ENCODE measurements around the gene CCNQ.

CCNQ gene

DNA sequence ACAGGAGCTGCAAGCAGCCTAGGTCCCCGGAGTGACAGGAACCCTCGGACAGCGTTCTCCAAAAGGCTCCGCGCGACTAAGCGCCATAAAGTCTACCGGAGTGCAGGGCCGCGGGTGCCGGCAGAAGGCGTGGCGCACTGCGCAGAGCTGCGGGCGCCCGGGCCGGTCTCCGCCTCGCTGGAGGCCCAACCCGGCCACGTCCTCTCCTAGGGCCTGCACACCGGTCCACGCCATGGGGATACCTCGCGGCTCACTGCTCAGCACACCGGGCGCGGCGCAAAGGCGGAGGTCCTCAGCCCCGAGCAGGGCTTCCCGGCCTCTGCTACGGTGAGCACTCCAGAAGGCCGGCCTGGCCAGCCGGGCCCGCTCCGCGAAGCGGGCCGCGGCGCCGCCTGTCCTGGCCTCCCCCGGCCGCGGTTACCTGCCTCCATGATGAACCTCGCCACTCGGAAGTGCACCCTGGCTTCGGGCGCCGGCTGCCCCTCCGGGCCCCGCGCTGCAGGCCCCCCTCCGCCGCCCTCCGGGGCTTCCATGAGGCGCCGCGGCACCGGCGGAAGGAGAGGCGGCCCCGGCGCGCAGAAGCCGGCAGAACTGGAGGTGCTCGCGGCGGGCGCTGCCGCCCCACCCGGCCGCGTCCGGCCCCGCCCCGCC lies at the start of gene CCNQ:
Gene CCNQ, minus strand, starts transcription at position 599 of the 651 bp plus-strand sequence. Its CDS starts 66 bp downstream, at position 533.
- DNase-seq (ENCODE audit: low read depth): no peak

DNA sequence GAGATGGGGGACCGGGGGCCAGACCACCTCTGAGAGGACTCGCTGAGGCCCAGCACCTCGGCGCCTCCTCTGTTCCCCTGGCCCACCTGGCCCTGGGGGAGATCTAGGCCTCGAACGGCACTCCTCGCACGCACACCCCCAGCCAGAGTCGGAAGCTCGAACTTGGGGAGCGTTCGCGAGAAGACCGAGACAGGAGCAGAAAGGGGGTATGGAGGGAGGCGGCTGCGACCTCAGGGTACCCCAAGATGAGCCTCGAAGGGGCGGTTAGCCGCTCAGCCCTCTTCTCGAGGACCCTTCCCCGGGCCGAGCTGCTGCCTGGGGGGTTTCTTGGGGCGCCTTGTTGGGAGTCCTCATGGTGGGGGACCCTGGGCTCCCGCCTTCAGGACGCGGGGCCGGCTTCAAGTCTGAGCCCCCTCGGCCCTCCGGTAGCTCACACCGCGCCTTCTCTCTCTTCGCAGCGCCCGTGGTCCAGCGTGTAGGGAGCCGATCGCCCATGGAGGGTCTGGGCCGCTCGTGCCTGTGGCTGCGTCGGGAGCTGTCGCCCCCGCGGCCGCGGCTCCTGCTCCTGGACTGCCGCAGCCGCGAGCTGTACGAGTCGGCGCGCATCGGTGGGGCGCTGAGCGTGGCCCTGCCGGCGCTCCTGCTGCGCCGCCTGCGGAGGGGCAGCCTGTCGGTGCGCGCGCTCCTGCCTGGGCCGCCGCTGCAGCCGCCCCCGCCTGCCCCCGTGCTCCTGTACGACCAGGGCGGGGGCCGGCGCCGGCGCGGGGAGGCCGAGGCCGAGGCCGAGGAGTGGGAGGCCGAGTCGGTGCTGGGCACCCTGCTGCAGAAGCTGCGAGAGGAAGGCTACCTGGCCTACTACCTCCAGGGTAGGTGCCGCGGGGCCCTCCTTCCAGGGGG lies 48.8 kb upstream of the CCNQ start:
- no peak for DNase-seq (ENCODE audit: low read depth)

DNA sequence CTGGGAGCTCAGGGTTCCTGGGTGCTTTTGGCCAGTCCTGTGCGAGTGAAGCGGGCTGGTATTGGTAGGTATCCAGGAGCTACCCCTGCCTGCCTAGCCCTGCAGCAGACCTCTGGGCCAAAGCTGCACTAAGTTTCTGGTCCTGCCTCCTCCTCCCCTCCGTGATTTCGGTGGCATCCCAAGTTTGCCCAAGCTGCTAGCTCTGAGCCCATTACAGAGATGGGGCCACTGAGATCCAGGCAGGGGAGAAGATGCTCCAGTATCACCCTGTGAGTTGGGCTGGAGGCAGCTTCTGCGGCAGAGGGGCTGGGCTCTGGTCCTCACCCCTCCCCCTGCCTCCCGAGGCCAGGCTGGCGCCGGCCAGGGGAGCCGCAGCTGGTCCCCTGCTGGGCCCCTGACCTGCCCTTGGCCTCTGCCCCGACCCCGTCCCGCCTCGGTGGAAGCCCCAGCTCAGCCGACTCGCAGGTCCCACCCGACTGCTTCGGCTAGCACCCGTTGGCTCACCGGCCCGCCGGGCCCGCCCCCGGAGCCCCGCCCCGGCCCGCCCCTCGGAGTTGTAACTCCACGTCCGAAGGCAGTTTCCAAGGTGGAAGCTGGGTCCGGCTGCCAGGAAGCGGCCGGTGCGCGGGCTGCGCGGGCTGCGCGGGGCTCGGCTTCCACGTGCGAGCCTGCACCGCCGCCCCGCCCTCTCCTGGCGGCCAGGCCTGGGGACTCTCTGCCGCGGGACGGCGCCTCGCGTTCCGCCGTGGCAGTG lies 47.9 kb upstream of the CCNQ start, which contains the start of gene DUSP9:
Gene DUSP9, plus strand, starts transcription at position 584 of the 754 bp plus-strand sequence. CDS start 751 bp downstream, outside the sequence.
- DNase-seq (ENCODE audit: low read depth): no peak

DNA sequence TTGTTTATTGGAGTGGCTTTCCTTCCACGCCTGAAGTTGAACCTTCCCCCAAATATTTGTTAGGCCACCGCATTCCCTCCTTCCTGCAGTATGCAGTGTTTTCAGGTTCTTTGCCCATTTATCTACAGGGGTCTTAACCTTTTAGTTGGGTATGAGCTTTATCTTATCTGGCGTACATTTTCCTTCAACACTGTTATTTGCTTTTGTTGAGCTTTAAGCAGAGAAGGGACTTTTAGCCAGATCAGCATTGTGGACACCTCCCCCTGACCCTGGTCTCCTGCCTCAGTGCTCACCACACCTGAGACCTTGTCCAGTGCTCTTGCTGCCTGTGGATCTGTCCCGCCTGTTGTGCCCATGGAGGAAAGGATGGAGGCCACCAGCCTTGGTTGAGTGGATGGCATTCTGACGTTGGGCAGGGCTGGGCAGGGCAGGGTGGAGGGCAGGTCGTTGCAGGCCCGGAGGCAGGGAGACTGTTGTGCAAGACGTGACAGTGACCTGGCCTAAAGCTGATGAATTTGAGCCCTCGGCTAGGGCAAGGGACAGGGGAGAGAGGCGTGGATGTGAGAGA lies 47.1 kb upstream of the CCNQ start:
- no peak for DNase-seq (ENCODE audit: low read depth)

DNA sequence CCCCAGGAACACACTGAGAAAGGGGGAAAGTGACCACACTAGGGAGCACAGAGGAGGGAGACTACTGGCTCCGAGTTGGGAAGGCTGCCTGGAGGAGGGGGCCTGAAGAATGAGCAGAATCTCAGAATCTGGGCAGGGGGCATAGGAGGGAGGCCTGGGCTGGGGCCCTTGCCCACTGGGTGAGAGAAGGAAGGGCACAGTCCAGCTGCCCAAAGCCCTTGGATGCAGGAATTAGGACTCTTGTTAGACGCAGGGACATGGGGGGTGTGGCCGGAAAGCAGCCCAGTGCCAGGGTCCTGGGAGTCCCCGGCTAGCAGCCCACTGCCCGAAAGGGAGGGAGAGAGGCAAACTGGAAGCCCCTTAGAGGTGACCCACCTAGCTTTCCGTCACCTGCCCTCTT lies 46.2 kb upstream of the CCNQ start:
- DNase-seq (ENCODE audit: low read depth): no peak

DNA sequence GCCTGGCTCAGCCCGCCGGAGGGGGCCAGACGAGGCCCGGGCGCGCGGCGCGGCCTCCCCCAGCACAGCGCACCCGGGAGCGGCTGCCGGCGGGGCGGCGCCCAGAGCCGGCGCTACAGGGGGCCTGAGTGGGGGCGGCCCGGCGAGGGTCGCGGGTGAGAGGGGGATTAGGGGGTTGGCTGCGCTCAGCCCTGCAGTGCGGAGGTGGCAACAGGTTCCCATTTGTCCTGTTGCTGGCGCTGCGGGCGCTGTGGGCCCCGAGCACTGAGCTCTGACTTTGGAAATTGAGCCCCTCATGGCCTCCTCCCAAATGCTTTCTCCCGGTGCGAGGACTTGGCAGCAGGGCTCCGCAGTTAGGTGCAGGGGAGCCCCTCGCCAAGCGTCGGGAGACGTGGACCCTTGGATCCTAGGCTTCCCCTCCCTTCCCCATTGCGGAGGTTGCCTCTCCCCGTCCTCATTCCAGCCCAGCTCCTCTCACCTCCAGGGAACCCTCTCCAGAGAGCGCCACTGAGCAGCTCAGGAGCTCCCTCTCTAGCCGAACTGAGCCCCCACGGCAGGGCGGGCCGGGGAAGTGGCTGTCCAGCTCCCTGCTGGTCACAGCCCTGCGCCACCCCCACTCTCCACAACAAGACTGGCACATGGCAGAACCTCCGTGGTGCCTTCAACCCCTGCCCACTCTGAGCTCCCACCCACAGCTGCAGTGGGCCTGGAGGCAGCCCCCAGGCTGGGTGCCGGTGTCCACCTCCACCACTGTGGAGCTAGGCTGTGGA lies 45.6 kb upstream of the CCNQ start:
- DNase-seq (ENCODE audit: low read depth): no peak

DNA sequence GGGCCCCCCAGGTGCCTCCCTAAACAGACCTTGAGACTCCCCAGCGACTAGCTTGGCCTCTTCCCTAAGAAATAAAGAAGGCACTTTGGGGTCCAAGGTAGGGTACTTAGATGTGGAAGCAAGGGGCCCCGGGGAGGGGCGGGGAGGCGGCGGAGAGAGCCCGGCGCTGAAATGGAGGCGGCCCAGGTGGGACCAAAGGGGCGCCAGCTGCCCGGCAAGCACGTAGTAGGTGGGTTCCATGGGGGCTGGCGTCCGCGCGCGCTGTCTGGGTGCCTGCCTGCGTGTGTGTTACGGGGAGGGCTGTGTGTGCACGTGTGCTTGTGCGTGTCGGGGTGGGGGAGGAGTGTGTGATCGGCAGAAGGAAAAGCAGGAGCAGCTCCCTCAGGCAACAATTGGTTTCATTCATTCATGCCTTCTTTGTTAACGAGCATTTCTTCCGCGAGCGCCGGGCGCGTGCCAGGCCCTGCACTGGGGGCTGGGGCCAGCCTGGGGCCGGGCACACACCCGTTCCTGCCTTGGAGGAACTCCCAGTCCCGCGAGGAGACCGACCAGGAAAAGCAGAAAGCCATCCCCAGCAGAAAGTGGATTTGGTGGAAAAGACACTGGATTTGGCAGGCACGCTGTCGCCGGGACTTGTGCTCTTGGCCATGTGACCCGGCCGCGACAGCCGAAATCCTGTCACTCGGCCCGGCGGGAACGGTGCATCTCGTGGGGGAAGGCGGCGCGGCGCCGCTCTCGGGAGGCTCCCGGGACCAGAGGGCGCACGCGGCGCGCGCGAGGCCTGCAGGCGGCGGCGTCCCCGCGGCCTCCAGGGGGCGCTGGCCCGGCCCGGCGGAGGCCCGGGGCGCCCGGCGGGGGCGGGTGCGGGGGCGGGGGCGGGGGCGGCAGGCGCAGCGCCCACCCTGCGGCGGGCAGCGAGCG lies 44.8 kb upstream of the CCNQ start:
- no peak for DNase-seq (ENCODE audit: low read depth)

DNA sequence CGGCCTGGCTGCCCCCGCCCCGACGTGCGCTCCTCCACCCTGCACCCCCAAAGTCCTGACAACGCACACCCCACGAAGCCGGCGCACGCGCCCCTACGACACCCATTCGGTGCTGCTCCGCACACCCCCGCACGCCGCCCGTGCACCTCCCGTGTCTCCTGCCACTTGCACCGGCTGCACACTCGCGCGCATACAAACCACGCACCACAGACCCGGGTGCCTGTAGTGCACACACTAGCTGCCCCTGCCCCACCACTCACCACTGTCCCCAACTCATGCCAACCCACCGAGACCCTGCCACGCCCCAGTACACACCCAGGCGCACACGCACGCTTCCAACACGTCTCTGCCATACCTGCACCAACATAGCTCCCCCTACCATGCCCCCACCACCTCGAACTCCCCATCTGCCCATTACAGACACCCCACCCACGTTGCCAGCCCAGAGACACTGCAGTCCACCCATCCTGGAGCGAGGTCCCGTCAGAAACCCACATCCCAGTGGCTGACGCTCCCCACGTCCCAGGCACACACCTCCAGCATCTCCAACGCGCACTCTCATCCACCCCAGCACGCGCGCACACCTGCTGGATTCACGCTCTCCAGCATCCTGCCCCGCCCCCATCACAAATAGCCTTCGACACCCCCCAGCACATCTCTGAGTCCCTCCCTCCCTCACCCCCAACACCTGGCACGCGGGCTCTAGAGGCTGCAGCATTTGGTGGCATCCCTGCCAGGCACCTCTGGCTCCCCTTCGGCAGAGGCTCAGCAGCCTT lies 43.9 kb upstream of the CCNQ start:
- DNase-seq (ENCODE audit: low read depth): no peak

DNA sequence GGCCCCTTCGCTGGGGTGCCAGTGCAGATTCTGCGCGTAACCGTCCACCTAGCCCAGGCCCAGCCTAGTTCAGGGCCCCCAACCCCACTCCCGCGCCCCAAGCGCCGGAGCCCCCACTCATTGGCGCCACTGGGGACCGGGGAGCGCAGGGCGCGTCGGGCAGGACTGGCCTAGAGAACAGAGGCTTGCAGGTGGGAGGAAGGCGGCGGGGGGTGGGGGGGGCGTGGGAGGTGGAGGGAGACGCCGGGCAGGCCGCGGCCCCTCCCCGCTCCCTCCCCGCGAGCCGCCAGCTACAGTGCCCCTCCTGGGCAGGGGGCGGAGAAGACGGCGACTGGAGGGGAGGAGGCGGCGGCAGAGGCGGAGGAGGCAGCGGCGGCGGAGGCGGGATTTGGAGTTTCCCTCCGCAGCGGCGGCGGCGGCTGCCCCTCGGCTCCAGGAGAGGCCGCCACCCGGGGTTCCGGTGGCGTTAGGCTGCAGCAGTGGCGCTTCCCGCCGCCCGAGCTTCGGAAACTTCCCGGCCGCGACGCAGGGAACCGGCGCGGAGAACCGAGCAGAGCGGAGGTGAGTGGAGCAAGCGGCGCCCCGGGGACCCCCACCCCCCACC lies 43.2 kb upstream of the CCNQ start:
- no peak for DNase-seq (ENCODE audit: low read depth)

DNA sequence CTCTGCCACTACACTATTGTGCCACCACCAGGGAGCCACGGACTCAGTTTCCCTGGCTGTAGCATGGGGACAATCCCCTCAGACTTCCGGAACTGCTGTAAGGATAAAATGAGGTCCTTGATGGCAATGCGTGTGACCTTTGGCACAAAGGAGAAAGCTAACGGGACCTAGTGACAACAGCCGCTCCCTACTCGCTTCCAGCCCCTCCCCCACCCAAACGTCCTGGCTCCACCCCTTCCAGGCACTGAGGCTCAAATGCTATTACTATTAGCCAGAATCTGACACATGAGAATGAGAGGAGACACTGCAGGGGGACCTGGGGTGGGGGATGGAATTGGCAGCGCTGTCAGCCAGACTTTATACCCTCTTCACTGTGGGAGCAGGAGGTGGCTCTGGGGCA lies 42.7 kb upstream of the CCNQ start:
- no peak for DNase-seq (ENCODE audit: low read depth)

DNA sequence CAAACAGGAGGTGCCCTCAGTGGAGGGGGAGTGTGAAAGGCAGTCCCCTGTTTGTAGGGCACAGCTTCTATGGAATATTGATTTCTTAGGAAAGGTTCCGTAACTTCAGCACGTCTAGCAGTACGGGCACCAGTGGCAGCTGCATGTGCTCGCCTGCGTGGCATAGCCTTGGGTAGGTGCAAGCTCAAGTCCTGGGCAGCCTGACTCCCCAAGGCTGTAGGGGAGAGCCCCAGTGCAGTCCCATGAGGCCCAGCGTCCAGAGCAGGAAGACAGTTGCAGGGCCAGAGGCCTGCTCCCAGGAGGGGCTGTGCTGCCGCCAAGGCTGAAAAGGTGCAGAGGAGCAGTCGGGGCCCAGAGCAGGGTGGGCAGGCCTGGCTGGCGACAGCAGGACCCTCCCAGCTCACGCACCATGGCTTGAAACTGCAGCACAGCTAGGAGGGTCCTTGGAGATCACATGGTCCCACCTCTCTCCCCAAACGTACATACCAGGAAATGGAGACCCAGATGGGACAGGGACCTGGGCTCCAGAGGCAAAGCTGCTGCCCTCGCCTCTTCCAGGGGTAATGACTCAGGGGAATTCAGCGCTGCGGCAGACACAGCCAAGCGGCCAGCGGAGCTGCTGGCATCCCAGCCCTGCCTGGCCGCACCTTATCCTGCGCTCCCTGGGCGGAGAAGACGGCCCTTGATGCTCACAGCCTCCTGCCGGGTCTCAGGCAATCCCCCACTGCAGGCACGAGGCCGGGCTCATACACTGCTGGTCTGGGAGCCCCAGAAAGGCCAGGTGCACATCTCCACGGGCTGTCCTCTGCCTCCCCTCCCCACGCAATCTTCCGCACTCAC lies 42.0 kb upstream of the CCNQ start:
- no peak for DNase-seq (ENCODE audit: low read depth)

DNA sequence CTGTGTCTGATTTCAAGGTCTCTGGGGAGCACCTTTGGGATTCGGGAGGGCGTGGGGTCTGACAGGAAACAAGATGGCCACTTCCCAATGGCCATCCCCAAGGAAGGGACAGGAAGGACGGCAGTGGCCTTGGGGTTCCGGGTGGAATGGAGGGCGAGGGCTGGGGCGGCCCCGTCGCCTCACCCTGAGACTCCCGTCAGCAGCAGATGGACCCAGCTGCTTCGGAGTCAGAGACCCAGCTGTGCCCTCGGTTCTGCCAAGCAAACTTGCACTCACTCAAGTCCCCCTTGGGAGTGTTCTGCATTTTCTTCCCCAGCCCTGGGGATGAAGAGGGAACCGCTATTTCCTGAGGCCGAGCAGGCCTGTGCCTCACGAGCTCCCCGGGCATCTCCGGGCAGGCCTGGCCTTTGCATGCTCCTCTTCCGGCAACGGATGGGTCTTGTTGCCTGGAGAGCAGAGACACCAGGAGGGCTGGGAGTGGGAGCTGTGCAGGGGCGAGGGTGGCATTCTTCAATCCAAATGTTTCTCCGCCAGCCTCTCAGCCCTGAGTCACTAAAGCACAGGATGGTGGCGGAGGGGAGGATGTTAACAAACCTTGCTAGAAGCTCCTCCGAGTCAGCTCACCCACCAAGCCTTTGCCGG lies 41.2 kb upstream of the CCNQ start:
- no peak for DNase-seq (ENCODE audit: low read depth)

DNA sequence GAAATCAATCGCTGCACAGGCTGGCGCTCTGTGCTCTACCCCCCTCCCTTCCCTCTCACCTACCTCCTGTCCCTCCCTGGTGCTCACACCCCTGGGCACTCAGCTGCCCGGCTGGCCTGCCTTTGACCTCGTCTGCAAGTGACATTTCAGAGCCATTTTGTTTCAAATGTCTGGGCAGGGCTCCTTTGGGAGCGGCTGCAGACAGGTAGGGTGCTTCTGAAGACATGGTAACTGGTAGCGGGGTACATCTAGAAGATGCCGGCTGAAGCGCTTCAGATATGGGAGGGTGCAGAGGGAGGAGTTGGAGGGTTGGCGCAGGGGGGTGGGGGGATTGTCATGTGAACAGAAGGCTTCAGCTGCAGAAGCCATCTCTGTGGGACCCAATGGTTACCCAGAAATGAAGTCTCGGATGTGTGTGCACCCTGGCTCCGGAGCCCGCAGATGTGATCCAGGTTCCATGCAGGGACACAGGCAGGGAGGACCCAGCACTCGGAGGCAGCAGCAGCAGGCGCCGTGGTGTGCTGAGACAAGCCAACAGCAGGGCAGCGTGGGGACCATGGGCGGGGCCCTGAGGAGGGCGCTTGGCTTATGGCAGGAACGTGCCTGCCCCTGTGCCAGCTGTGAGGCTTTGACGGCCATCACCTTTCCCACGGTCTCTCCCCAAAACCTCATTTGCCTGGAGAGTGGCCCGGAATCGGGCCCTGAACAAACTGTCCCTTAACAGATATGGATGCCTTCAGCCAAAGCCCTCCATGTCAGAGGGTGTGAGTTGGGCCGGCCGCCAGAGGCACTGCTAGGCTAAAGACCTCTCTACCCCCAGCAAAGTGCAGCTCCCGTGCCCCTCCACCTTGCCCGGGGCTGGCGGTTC lies 40.5 kb upstream of the CCNQ start:
- DNase-seq (ENCODE audit: low read depth): no peak

DNA sequence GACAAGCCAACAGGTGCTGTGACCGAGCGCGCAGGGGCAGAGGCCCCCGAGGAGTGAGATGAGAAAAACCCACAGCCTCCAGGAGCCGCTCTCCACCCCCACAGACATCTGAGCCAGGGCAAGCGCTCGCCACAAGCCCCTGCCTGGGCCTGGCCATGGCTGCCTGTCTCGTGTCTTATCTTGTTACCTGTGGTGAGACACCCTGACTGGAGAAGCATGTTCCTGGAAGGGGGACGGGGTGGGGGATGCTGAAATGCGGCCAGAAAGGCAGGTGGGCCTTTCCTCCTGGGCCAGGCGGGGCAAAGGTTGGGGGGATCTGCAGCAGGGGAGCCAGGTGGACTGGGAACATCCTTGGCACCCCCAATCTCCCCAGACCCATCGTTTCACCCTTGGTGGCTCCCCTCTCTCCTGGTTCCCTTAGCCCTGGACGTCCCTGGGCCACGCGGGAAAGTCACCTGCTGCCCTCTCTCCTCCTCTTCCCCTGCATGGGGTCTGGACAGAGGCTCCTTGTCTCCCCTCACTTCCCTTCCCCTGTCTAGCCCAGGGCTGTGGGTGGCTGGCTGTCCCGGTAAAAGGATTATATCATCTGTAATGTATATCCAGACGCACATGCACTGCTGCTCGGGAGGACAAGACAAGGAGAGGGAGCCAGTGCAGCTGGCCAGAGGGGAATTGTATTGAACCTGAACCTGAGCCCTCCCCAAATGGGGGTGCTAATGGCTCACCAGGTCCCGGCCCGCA lies 39.7 kb upstream of the CCNQ start:
- DNase-seq (ENCODE audit: low read depth): no peak

DNA sequence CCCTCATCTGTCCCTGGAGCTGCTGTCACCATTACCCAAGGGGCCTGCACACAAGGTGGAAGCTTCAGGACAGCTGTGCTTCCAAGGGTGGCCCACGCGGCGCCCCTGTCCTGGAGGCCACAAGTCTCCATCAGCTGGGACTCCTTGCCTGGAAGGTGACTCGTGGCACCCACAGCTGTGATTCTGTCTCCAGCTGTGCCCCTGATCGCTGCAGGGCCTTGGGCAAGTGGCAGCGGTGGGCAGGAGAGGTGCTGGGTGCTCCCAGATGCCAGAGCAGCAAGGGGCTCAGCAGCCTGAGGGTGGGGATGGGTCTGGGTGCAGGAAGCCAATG lies 39.1 kb upstream of the CCNQ start:
- DNase-seq (ENCODE audit: low read depth): no peak
